Measurements from ENCODE around the gene OR2B6.

DNA sequence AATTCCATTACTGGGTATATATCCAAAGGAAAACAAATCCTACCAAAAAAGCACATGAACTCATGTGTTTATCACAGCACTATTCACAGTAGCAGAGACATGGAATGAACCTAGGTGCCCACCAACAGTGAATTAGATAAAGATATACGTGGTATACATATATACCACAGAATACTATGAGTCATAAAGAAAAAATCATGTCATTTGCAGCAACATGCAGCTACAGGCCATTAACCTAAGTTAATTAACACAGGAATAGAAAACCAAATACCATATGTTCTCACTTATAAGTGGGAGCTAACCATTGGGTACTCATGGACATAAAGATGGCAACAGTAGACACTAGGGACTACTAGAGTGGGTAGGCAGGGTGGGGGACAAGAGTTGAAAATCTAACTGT lies 49.0 kb upstream of the OR2B6 start:
- TF ChIP-seq, protein P1, sequence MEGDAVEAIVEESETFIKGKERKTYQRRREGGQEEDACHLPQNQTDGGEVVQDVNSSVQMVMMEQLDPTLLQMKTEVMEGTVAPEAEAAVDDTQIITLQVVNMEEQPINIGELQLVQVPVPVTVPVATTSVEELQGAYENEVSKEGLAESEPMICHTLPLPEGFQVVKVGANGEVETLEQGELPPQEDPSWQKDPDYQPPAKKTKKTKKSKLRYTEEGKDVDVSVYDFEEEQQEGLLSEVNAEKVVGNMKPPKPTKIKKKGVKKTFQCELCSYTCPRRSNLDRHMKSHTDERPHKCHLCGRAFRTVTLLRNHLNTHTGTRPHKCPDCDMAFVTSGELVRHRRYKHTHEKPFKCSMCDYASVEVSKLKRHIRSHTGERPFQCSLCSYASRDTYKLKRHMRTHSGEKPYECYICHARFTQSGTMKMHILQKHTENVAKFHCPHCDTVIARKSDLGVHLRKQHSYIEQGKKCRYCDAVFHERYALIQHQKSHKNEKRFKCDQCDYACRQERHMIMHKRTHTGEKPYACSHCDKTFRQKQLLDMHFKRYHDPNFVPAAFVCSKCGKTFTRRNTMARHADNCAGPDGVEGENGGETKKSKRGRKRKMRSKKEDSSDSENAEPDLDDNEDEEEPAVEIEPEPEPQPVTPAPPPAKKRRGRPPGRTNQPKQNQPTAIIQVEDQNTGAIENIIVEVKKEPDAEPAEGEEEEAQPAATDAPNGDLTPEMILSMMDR (IDR thresholded peaks at IDR 0.05) = no peak
- TF ChIP-seq POLR2A (IDR thresholded peaks at IDR 0.05) = no peak

Measured in Peyer's patch (tissue), 4 donors.